GM12878 (cell line): Measurements from ENCODE around the gene PLAGL2. TPM values are rescaled to one million over a fixed set of nuclear protein-coding genes. Genes with fewer than 3 reads are reported as not detected.

ENCODE experiments used
- ASH2L ChIP-seq: fragments of 300-600, 200-600 bp; sonication (generic); IDR thresholded peaks from 2 replicates; pipeline ENCODE4 v1.6.1; 2017; ENCODE audit warnings: low read depth, mild to moderate bottlenecking, borderline replicate concordance
- BCLAF1 ChIP-seq: fragments of 450-650 bp; IDR thresholded peaks from 2 replicates; pipeline ENCODE4 v1.6.1; 2017; ENCODE audit warnings: antibody characterized with exemption, mild to moderate bottlenecking, moderate library complexity
- BHLHE40 ChIP-seq, 2 experiments: fragments of 450-650 bp in 1 of 2; IDR thresholded peaks; 2 replicates each; pipeline ENCODE4 v1.6.1; 2011 to 2017; ENCODE audit warnings: low read depth in 2 of 2, borderline replicate concordance in 1 of 2, improper control_type of control experiment in 1 of 2, low read length in 1 of 2, mild to moderate bottlenecking in 1 of 2
- CBX5 ChIP-seq: sonication (generic); IDR thresholded peaks from 2 replicates; pipeline ENCODE4 v1.6.1; 2016; ENCODE audit warnings: low read depth, moderate library complexity, mild to moderate bottlenecking, inconsistent platforms
- EGR1 ChIP-seq, 2 experiments: IDR thresholded peaks; 1 replicate in 1 of 2; 2 replicates in 1 of 2; pipeline ENCODE4 v1.6.1; 2011 to 2012; ENCODE audit warnings: low read depth in 2 of 2, low read length in 2 of 2, borderline replicate concordance in 1 of 2, mild to moderate bottlenecking in 1 of 2, moderate library complexity in 1 of 2
- FOXM1 ChIP-seq: IDR thresholded peaks from 2 replicates; pipeline ENCODE4 v1.6.1; 2012; ENCODE audit warnings: low read depth, mild to moderate bottlenecking, inconsistent platforms, low read length, moderate library complexity
- KLF5 ChIP-seq: fragments of 450-650 bp; IDR thresholded peaks from 2 replicates; pipeline ENCODE4 v1.6.1; 2014; ENCODE audit warnings: mild to moderate bottlenecking; ENCODE audit not compliant: partially characterized antibody
- NR2C1 ChIP-seq: fragments of 450-650 bp; IDR thresholded peaks from 2 replicates; pipeline ENCODE4 v1.6.1; 2017; ENCODE audit warnings: antibody characterized with exemption, mild to moderate bottlenecking, moderate library complexity
- PML ChIP-seq: IDR thresholded peaks from 2 replicates; pipeline ENCODE4 v1.6.1; 2012; ENCODE audit warnings: low read length, inconsistent platforms
- RCOR1 ChIP-seq: conservative IDR thresholded peaks from 2 replicates; pipeline ENCODE4 v1.6.1; 2012; ENCODE audit warnings: low read depth, low read length, improper control_type of control experiment
- STAT1 ChIP-seq: fragments of 450-650 bp; conservative IDR thresholded peaks from 2 replicates; pipeline ENCODE4 v1.6.1; 2014; ENCODE audit warnings: antibody characterized with exemption, mild to moderate bottlenecking
- TCF12 ChIP-seq: IDR thresholded peaks from 2 replicates; pipeline ENCODE4 v1.6.1; 2011; ENCODE audit warnings: low read depth, mild to moderate bottlenecking, low read length
- YBX1 ChIP-seq: fragments of 450-650 bp; IDR thresholded peaks from 2 replicates; pipeline ENCODE4 v1.6.1; 2016; ENCODE audit warnings: antibody characterized with exemption
- ZBTB40 ChIP-seq: fragments of 450-650 bp; IDR thresholded peaks from 2 replicates; pipeline ENCODE4 v1.6.1; 2016; ENCODE audit warnings: mild to moderate bottlenecking, moderate library complexity, borderline replicate concordance
- ZNF207 ChIP-seq: fragments of 450-650 bp; IDR thresholded peaks from 2 replicates; pipeline ENCODE4 v1.6.1; 2014; ENCODE audit warnings: antibody characterized with exemption, mild to moderate bottlenecking, borderline replicate concordance
- ZNF217 ChIP-seq: fragments of 450-650 bp; IDR thresholded peaks from 2 replicates; pipeline ENCODE4 v1.6.1; 2017; ENCODE audit warnings: antibody characterized with exemption, mild to moderate bottlenecking
- ZNF687 ChIP-seq: fragments of 450-650 bp; IDR thresholded peaks from 2 replicates; pipeline ENCODE4 v1.6.1; 2017; ENCODE audit warnings: mild to moderate bottlenecking, moderate library complexity
- polyA plus RNA-seq, 11 experiments: library from polyadenylated mRNA; depleted of rRNA in 4 of 11; unstranded in 6 of 11; stranded (reverse) in 5 of 11; fragments of >200 nt; fragmentation: Nextera tagmentation in 4 of 11; fragmentation: Illumina TruSeq in 1 of 11; extraction: Ambion mirVana in 4 of 11; extraction: Trizol in 1 of 11; gene quantifications; 1 replicate in 1 of 11; 2 replicates in 10 of 11; pipeline versions ENCODE4 v1.2.1 to v1.2.3, GENCODE V29; 2011 to 2016; ENCODE audit warnings: inconsistent platforms in 2 of 11, missing spikeins in 2 of 11, low read depth in 1 of 11
- total RNA-seq, 4 experiments: library from RNA; depleted of rRNA in 3 of 4; stranded (reverse); fragments of >200 nt in 3 of 4; fragmentation: Illumina TruSeq in 1 of 4; extraction: Trizol in 1 of 4; gene quantifications; 2 replicates each; pipeline versions ENCODE4 v1.2.1 to v1.2.3, GENCODE V29; 2013 to 2021

The PLAGL2 gene
- total and polyA plus RNA-seq, 10 of the 15 experiments (the other 5 are each of a cell fraction or from before 2014, with no cell fraction given): 4.4 to 32.3 (median 13.3) TPM

DNA sequence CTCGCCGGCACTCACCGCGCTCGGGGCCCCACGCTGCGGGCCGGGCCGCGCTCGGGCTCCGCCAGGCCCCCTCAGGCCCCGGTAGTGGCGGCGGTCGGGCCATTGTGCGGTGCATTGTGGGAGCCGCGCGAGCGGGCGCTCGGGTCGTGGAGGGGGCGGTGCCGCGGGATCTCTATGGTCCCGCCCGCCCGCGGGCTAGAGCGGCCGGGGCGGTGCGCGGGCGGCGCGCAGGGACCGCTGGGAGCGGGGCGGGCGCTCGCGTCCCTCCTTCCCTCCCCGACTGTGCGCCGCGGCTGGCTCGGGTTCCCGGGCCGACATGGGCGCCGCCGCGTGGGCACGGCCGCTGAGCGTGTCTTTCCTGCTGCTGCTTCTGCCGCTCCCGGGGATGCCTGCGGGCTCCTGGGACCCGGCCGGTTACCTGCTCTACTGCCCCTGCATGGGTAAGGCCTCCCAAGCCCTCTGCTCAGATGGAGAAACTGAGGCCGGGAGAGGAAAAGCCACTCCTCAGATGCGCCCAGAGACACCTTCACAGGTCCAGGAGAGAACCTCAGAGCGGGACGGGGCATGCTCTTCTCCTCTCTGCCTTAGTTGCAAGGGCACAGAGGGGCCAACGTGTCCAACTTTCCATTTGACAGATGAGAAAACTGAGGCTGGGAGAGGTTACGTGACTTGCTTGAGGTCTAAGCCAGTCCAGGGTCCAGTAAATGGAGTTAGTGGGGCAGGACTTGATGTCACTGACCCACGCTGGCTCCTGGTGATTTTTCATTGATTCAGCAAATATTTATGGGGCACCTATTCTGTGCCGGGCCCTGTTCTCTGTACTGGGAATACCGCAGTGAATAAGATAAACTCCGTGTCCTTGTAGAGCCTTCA, at the start of gene PLAGL2, which contains the start of gene POFUT1 (continued):
- TF ChIP-seq BCLAF1 (0 out of 2 replicates have a peak, but pooled peaks have one; percentile 57), PML (peak; percentile 38; the same call in 1 of the 2 replicates), CBX5 (no peak), KLF5 (peak; percentile 26), ZNF687 (peak; percentile 81), BHLHE40 (IDR thresholded peaks at IDR 0.05; ENCODE audit: borderline replicate concordance in 1 of 2, low read depth in 2 of 2, low read length in 1 of 2) (peak; percentile 45 to 72; a peak in 3 of 4 replicates), NR2C1 (peak; percentile 73), YBX1 (no peak), ZNF207 (0 out of 2 replicates have a peak, but pooled peaks have one; percentile 65), STAT1 (no peak), RCOR1 (0 out of 2 replicates have a peak, but pooled peaks have one; percentile 52), EGR1 (IDR thresholded peaks at IDR 0.05; ENCODE audit: borderline replicate concordance in 1 of 2, low read depth in 2 of 2, low read length in 2 of 2) (peak in 1 of 2 experiments; percentile 96; a peak in 2 of 3 replicates), ASH2L (no peak), ZBTB40 (no peak), TCF12 (peak; percentile 56; the same call in 1 of the 2 replicates), ZNF217 (peak; percentile 33; the same call in 1 of the 2 replicates), FOXM1 (no peak)
